ENCODE results near the gene MOV10L1. TPM values are rescaled to one million over a fixed set of nuclear protein-coding genes. Genes with fewer than 3 reads are reported as not detected.
A peak's percentile ranks its signal among the peaks of the same experiment; 100 is the strongest.

MOV10L1 gene
- total and polyA plus RNA-seq, 2 experiments from 2014 or later, result 0.73 to 1.8 TPM

DNA sequence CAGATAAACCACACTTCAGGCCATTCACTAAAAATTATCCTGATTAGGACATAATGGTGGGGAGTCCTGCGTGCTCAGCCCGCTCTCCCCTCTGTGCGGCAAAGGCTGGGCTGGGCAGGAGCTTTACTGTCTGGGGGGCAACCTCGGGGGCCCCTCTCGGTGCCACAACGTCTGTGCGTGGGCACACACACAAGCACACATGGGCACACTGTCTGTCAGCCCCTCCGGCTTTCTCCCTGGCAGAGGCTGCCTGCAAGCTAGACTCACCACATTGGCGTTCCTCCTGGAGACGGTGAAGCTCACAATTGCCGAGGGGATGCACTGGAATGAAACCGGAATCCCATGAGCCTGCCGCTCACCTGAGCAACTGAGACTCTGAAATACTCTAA lies 9.7 kb upstream of the MOV10L1 start:
- ATAC-seq, result no peak
- Mint-ChIP-seq H3K27me3 (ENCODE audit: insufficient read depth, low read depth, poor library complexity) (peaks cover 17% of the 10 kb centered on the region), H3K36me3 (ENCODE audit: low read depth) (no peaks in the 10 kb centered on the region)

DNA sequence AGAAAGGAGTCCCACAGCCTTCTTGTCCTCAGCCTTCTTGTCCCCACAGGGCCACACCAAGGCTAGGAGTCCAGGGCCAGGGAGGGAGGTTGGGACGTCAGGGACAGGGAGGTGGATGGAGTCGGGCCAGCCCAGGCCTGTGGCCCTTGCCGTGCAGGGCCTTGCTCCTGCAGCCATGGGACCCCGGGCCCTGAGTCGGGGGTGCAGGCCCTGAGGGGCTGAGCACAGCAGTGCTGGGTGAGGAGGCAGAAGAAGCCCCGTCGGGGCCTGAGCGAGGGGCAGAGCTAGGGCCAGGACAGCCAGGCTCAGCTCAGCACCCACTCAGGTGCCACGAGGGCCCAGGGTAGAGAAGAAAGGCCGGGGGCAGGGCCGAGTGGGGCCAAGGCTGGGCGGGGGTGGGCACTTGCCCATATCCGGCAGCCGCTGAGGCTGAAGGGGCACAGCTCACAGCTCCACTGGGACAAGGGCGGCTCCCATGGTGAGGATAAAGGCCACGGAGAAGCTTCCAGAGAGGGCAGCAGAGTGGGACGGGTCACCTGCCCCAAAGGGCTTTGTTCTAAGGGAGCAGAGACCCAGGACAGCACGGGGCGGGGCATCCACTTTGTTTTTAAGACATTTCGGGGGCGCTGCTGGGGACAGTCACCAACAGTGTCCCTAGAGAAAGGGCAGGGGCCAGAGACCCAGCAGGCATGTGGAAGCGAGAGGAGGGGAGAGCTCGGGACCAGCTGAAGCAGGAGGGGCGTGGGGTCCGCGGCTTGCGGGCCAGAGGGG lies 8.2 kb upstream of the MOV10L1 start:
- H3K4me3 ChIP-seq, result no peak overlapping the region
- Mint-ChIP-seq H3K9me3 (no peaks in the 10 kb centered on the region), H3K4me3 (no peak overlapping the region), H3K27ac (no peak overlapping the region), H3K4me1 (peaks cover 10% of the 10 kb centered on the region), H3K36me3 (ENCODE audit: low read depth) (no peaks in the 10 kb centered on the region), H3K27me3 (ENCODE audit: insufficient read depth, low read depth, poor library complexity) (peaks cover 17% of the 10 kb centered on the region)
- H3K79me2 ChIP-seq (replicated peaks; ENCODE audit: insufficient read depth), result no peaks in the 10 kb centered on the region
- H3F3A ChIP-seq (replicated peaks; ENCODE audit: low read depth), result no peaks in the 10 kb centered on the region
- no peaks in the 10 kb centered on the region for H3K9me2 ChIP-seq (ENCODE audit: insufficient read depth)
- no peaks in the 10 kb centered on the region for H3K36me3 ChIP-seq (ENCODE audit: insufficient read depth)
- H3K27me3 ChIP-seq (ENCODE audit: insufficient read depth), result no peaks in the 10 kb centered on the region
- no peaks in the 10 kb centered on the region for H4K20me1 ChIP-seq (replicated peaks; ENCODE audit: insufficient read depth)
- H3K4me2 ChIP-seq, result no peak overlapping the region
- DNase-seq (ENCODE audit: low spot score), result no peak
- H3K27ac ChIP-seq (ENCODE audit: low read depth), result no peak overlapping the region
- ATAC-seq, result no peak
- no peaks in the 10 kb centered on the region; the same call in 1 of the 2 replicates for H3K4me1 ChIP-seq (ENCODE audit: insufficient read depth)
- H2AFZ ChIP-seq, result peak overlapping the region; percentile 86; the same call in 1 of the 2 replicates
- TF ChIP-seq JUNB (IDR thresholded peaks at IDR 0.05; ENCODE audit: unreplicated experiment) (no peak), CREB1 (CRISPR knock-in tag; IDR thresholded peaks at IDR 0.05; ENCODE audit: low read depth) (no peak)

More for the DNA sequence above, 9.7 kb upstream of the MOV10L1 start:
- Mint-ChIP-seq H3K9me3 (no peaks in the 10 kb centered on the region), H3K4me3 (no peak overlapping the region), H3K4me1 (peaks cover 10% of the 10 kb centered on the region), H3K27ac (no peak overlapping the region)
- Histone ChIP-seq H2AFZ (0 out of 2 replicates have a peak overlapping the region, but pooled peaks have one; percentile 14), H3K4me2 (no peak overlapping the region), H3K36me3 (ENCODE audit: insufficient read depth) (no peaks in the 10 kb centered on the region), H3F3A (replicated peaks; ENCODE audit: low read depth) (no peaks in the 10 kb centered on the region), H3K4me1 (ENCODE audit: insufficient read depth) (no peaks in the 10 kb centered on the region), H3K79me2 (replicated peaks; ENCODE audit: insufficient read depth) (no peaks in the 10 kb centered on the region), H3K27me3 (ENCODE audit: insufficient read depth) (no peaks in the 10 kb centered on the region), H4K20me1 (replicated peaks; ENCODE audit: insufficient read depth) (no peaks in the 10 kb centered on the region), H3K4me3 (no peak overlapping the region), H3K27ac (ENCODE audit: low read depth) (no peak overlapping the region), H3K9me2 (ENCODE audit: insufficient read depth) (no peaks in the 10 kb centered on the region)
- TF ChIP-seq NANOG (IDR thresholded peaks at IDR 0.05; ENCODE audit: borderline replicate concordance), result no peak
- TF ChIP-seq ETS1 (IDR thresholded peaks at IDR 0.05), result no peak
- no peak for TF ChIP-seq CREB1 (CRISPR knock-in tag; IDR thresholded peaks at IDR 0.05; ENCODE audit: low read depth)
- TF ChIP-seq, protein P1, sequence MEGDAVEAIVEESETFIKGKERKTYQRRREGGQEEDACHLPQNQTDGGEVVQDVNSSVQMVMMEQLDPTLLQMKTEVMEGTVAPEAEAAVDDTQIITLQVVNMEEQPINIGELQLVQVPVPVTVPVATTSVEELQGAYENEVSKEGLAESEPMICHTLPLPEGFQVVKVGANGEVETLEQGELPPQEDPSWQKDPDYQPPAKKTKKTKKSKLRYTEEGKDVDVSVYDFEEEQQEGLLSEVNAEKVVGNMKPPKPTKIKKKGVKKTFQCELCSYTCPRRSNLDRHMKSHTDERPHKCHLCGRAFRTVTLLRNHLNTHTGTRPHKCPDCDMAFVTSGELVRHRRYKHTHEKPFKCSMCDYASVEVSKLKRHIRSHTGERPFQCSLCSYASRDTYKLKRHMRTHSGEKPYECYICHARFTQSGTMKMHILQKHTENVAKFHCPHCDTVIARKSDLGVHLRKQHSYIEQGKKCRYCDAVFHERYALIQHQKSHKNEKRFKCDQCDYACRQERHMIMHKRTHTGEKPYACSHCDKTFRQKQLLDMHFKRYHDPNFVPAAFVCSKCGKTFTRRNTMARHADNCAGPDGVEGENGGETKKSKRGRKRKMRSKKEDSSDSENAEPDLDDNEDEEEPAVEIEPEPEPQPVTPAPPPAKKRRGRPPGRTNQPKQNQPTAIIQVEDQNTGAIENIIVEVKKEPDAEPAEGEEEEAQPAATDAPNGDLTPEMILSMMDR (conservative IDR thresholded peaks at IDR 0.05; ENCODE audit: low read depth in 2 of 2), result no peak
- no peak for TF ChIP-seq EZH2phosphoT487 (IDR thresholded peaks at IDR 0.05; ENCODE audit: unreplicated experiment)
- no peak for TF ChIP-seq EZH2 (IDR thresholded peaks at IDR 0.05; ENCODE audit: low read depth, unreplicated experiment)
- no peak for DNase-seq (ENCODE audit: low spot score)

Measured in GM23338 (cell line).